ENCODE measurements around the gene ELMOD3.

DNA sequence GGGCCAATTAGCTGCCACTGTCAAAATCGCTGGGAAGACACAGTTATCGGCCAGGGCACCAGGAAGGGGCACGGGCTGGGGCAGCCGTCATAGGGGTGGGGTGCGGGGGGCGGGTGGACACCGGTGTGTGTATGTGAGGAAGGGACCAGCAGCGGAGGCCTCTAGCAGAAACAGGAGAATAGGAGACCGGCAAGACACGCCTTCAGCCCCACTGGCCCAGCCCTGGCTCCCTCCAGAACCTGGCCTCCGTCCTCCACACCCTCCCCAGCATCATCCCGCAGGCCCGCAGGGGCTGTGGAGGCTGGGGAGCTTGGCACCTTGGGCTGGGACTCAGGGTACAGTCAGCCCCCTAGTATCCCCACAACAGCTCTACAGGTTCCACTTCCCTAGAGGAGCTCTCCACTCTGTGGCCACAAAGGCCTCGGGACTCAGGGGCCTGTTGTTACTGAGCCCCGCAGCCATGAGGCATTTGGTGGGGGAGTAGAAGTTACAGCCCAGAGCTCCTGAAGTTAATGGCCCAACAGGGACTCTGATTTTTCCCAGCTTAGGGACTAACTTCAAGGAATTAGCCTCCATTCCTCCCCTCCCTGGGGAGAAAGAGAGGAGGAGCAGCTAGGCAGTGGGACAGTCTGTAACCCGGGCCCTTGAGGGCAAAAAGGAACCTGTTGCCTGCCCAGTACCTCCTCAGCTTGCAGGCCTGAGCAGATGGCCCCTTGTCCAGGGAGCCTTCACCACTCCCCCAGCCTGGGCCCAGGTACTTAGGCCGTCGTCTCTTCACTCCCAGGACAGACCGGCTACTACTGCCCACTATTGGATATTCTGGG lies 83.8 kb downstream of the ELMOD3 start:
- TF ChIP-seq, protein P1, sequence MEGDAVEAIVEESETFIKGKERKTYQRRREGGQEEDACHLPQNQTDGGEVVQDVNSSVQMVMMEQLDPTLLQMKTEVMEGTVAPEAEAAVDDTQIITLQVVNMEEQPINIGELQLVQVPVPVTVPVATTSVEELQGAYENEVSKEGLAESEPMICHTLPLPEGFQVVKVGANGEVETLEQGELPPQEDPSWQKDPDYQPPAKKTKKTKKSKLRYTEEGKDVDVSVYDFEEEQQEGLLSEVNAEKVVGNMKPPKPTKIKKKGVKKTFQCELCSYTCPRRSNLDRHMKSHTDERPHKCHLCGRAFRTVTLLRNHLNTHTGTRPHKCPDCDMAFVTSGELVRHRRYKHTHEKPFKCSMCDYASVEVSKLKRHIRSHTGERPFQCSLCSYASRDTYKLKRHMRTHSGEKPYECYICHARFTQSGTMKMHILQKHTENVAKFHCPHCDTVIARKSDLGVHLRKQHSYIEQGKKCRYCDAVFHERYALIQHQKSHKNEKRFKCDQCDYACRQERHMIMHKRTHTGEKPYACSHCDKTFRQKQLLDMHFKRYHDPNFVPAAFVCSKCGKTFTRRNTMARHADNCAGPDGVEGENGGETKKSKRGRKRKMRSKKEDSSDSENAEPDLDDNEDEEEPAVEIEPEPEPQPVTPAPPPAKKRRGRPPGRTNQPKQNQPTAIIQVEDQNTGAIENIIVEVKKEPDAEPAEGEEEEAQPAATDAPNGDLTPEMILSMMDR (IDR thresholded peaks at IDR 0.05; ENCODE audit: poor library complexity, severe bottlenecking): no peak
- no peak for TF ChIP-seq MXI1 (conservative IDR thresholded peaks at IDR 0.05; ENCODE audit: poor library complexity, severe bottlenecking)
- TF ChIP-seq TAF1 (IDR thresholded peaks at IDR 0.05; ENCODE audit: low read depth): no peak
- TF ChIP-seq SMC3 (conservative IDR thresholded peaks at IDR 0.05; ENCODE audit: poor library complexity): no peak
- no peak for TF ChIP-seq EZH2 (IDR thresholded peaks at IDR 0.05; ENCODE audit: borderline replicate concordance, insufficient read depth, low read length, poor library complexity, severe bottlenecking)

Data from neural cell (in vitro differentiated cells).